BE2C (cell line): ENCODE results near the gene PPIB.

ENCODE experiments used
- DNase-seq: peaks from one replicate; pipeline ENCODE4 v3.0.0-alpha.2; 2020
- H3K27me3 ChIP-seq: fragments of 250-450 bp; sonication (Bioruptor Pico); 2 replicates; pipeline ENCODE4 v1.5.1; 2020; ENCODE audit warnings: mild to moderate bottlenecking
- H3K36me3 ChIP-seq: fragments of 250-450 bp; sonication (Bioruptor Pico); 2 replicates; pipeline ENCODE4 v1.5.1; 2020; ENCODE audit warnings: mild to moderate bottlenecking
- H3K4me1 ChIP-seq: fragments of 250-450 bp; sonication (Bioruptor Pico); 2 replicates; pipeline ENCODE4 v1.5.1; 2020
- H3K4me3 ChIP-seq: 2 replicates; pipeline ENCODE4 v1.5.1; 2011; ENCODE audit warnings: low read depth, low read length
- H3K9me3 ChIP-seq: fragments of 250-450 bp; sonication (Bioruptor Pico); 2 replicates; pipeline ENCODE4 v1.5.1; 2020
- TF ChIP-seq, protein P1 (sequence below): IDR thresholded peaks from 2 replicates; pipeline ENCODE4 v1.5.1; 2012; ENCODE audit warnings: mild to moderate bottlenecking, low read depth, low read length

Gene PPIB

DNA sequence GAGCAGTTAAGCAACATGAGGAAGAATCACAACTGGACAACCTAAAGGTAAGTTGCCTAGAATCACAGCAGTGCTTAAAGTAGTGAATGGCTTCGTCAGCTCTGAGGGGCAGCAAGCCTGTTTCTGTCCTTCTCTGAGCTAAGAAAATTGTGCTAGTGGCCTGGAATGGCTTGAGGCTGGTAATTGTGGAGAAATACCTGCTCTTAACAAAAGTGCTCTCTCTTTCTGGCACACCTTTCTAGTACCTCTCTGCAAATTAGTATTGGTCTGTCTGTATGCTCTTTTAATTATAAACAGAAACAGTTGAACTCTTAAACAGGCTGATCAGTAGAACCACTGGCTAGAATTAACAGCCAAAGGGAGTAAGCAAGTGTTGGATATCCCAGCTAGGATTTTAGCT is 55.5 kb downstream of the PPIB start:
- TF ChIP-seq, protein P1, sequence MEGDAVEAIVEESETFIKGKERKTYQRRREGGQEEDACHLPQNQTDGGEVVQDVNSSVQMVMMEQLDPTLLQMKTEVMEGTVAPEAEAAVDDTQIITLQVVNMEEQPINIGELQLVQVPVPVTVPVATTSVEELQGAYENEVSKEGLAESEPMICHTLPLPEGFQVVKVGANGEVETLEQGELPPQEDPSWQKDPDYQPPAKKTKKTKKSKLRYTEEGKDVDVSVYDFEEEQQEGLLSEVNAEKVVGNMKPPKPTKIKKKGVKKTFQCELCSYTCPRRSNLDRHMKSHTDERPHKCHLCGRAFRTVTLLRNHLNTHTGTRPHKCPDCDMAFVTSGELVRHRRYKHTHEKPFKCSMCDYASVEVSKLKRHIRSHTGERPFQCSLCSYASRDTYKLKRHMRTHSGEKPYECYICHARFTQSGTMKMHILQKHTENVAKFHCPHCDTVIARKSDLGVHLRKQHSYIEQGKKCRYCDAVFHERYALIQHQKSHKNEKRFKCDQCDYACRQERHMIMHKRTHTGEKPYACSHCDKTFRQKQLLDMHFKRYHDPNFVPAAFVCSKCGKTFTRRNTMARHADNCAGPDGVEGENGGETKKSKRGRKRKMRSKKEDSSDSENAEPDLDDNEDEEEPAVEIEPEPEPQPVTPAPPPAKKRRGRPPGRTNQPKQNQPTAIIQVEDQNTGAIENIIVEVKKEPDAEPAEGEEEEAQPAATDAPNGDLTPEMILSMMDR = no peak
- no peaks in the 10 kb centered on the region for H3K27me3 ChIP-seq
- peaks cover 6% of the 10 kb centered on the region; the same call in 1 of the 2 replicates for H3K36me3 ChIP-seq
- no peak overlapping the region for H3K4me3 ChIP-seq
- H3K9me3 ChIP-seq = no peaks in the 10 kb centered on the region
- DNase-seq = no peak
- H3K4me1 ChIP-seq = no peaks in the 10 kb centered on the region
